Measurements from ENCODE around the gene MYO1B.

Gene MYO1B

DNA sequence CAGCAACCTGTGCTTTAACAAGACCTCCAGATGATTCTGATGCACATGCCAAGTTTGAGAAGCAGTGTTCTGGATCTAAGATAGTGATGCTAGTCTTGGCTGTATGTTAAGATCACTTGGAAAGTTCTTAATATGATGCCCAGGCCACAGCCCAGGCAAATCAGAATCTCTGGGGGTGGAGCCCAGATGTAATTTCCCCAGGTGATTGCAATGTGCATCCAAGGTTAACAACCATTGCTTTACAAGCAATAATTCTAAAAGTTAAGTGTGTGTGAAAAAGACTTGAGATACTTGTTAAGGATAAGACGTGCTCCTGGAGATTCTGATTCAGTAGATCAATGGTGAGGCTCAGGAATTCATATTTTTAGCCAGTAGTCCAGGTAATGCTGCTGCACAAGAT lies 44.3 kb upstream of the MYO1B start:
- no peak overlapping the region for H3K4me2 ChIP-seq (ENCODE audit: low read length)
- no peak overlapping the region for H2AFZ ChIP-seq (ENCODE audit: low read depth, low read length)
- H3K36me3 ChIP-seq (replicated peaks; ENCODE audit: low read depth, low read length), result no peaks in the 10 kb centered on the region
- TF ChIP-seq EZH2phosphoT487 (IDR thresholded peaks at IDR 0.05; ENCODE audit: low read depth), result no peak
- TF ChIP-seq, protein P1, sequence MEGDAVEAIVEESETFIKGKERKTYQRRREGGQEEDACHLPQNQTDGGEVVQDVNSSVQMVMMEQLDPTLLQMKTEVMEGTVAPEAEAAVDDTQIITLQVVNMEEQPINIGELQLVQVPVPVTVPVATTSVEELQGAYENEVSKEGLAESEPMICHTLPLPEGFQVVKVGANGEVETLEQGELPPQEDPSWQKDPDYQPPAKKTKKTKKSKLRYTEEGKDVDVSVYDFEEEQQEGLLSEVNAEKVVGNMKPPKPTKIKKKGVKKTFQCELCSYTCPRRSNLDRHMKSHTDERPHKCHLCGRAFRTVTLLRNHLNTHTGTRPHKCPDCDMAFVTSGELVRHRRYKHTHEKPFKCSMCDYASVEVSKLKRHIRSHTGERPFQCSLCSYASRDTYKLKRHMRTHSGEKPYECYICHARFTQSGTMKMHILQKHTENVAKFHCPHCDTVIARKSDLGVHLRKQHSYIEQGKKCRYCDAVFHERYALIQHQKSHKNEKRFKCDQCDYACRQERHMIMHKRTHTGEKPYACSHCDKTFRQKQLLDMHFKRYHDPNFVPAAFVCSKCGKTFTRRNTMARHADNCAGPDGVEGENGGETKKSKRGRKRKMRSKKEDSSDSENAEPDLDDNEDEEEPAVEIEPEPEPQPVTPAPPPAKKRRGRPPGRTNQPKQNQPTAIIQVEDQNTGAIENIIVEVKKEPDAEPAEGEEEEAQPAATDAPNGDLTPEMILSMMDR (IDR thresholded peaks at IDR 0.05; ENCODE audit: low read depth, low read length), result no peak
- H3K9ac ChIP-seq (ENCODE audit: low read length), result no peak overlapping the region
- H3K4me3 ChIP-seq (ENCODE audit: low read length), result no peak overlapping the region
- H3K27me3 ChIP-seq (ENCODE audit: low read depth, low read length), result no peaks in the 10 kb centered on the region
- H3K9me3 ChIP-seq (ENCODE audit: insufficient read depth, low read length), result no peaks in the 10 kb centered on the region
- peaks cover 7% of the 10 kb centered on the region for H3K4me1 ChIP-seq (ENCODE audit: low read length)
- no peaks in the 10 kb centered on the region for H4K20me1 ChIP-seq (ENCODE audit: insufficient read depth, low read length)
- no peaks in the 10 kb centered on the region for H3K79me2 ChIP-seq (ENCODE audit: low read length)
- H3K27ac ChIP-seq (ENCODE audit: low read length), result no peak overlapping the region

DNA sequence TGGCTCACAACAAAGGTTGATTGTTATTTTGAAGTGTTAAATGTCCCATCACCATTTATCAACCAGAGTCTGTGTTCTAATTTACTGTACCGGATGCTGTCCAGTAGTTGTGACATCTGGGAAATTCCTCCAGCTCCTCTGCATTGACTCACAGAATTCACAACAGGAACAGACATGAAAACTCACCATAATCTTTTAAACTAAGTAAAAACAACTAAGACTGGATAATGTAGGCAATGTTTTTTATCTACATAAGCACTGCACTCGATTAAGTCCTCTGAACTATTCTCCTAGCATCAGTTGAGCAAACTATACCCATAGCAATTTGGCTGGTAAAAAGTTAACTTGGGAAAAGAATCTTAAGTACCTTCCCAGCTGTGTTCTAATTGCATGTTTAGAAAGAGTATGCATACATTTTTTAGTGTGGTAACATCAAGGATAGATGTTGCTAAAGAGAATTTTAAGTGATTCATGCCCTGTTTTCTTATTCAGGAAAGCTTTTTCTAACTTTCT lies 42.9 kb upstream of the MYO1B start:
- Histone ChIP-seq H3K9ac (ENCODE audit: low read length) (no peak overlapping the region), H3K36me3 (replicated peaks; ENCODE audit: low read depth, low read length) (no peaks in the 10 kb centered on the region), H3K79me2 (ENCODE audit: low read length) (no peaks in the 10 kb centered on the region), H4K20me1 (ENCODE audit: insufficient read depth, low read length) (no peaks in the 10 kb centered on the region), H2AFZ (ENCODE audit: low read depth, low read length) (no peak overlapping the region), H3K27me3 (ENCODE audit: low read depth, low read length) (no peaks in the 10 kb centered on the region), H3K27ac (ENCODE audit: low read length) (no peak overlapping the region), H3K4me3 (ENCODE audit: low read length) (no peak overlapping the region), H3K9me3 (ENCODE audit: insufficient read depth, low read length) (no peaks in the 10 kb centered on the region), H3K4me2 (ENCODE audit: low read length) (no peak overlapping the region), H3K4me1 (ENCODE audit: low read length) (peaks cover 7% of the 10 kb centered on the region)
- TF ChIP-seq, protein P1 (IDR thresholded peaks at IDR 0.05; ENCODE audit: low read depth, low read length), result no peak
- no peak for TF ChIP-seq EZH2phosphoT487 (IDR thresholded peaks at IDR 0.05; ENCODE audit: low read depth)

DNA sequence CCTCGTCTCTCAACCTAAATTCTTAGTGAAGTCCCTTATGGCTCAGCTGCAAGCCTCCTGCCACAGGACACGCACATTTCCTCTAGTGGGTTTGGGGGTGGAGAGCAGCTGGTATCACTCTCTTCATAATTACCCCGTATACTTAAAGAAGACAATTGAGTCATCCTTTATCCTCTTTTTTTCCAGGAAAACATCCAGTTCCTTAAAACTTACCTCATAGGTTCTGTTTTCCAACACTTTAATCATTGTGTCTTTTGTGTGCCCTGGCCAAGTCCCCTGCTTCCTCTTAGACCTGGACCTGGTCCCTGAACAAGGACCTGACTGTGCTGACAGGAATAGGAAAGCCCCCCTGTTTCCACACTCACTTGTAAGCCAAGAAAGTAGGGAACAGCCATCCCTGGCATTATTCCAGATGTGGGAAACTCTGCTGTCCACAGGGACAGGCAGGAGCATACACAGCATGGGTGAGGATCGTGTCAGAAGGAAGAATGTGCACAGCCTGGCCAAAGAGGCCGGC lies 42.3 kb upstream of the MYO1B start:
- Histone ChIP-seq H3K4me1 (ENCODE audit: low read length) (peaks cover 7% of the 10 kb centered on the region), H3K9me3 (ENCODE audit: insufficient read depth, low read length) (no peaks in the 10 kb centered on the region), H3K27me3 (ENCODE audit: low read depth, low read length) (no peaks in the 10 kb centered on the region), H3K79me2 (ENCODE audit: low read length) (no peaks in the 10 kb centered on the region), H3K9ac (ENCODE audit: low read length) (no peak overlapping the region), H3K4me2 (ENCODE audit: low read length) (no peak overlapping the region), H3K27ac (ENCODE audit: low read length) (no peak overlapping the region), H3K4me3 (ENCODE audit: low read length) (no peak overlapping the region), H3K36me3 (replicated peaks; ENCODE audit: low read depth, low read length) (no peaks in the 10 kb centered on the region), H4K20me1 (ENCODE audit: insufficient read depth, low read length) (no peaks in the 10 kb centered on the region), H2AFZ (ENCODE audit: low read depth, low read length) (no peak overlapping the region)
- TF ChIP-seq, protein P1 (IDR thresholded peaks at IDR 0.05; ENCODE audit: low read depth, low read length), result no peak
- no peak for TF ChIP-seq EZH2phosphoT487 (IDR thresholded peaks at IDR 0.05; ENCODE audit: low read depth)

DNA sequence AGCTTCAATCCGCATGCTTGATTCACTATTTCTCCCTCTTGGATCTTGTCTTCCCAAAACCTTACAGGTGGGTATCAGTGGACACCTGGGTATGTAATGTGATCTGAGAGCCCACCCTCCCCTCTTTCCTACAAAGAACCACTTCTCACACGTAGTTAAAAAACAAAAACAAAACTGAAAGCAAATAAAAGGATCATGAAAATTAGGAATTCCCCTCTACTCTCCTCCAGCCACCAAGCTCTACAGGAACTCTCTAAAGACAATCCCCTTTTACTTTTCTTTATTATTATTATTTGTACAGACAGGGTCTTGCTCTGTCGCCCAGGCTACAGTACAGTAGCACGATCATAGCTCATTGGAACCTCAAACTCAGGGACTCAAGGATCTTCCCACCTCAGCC lies 40.8 kb upstream of the MYO1B start:
- Histone ChIP-seq H3K9ac (ENCODE audit: low read length) (no peak overlapping the region), H4K20me1 (ENCODE audit: insufficient read depth, low read length) (no peaks in the 10 kb centered on the region), H3K4me1 (ENCODE audit: low read length) (peaks cover 7% of the 10 kb centered on the region), H3K27me3 (ENCODE audit: low read depth, low read length) (no peaks in the 10 kb centered on the region), H3K4me2 (ENCODE audit: low read length) (peak overlapping the region; percentile 46), H3K9me3 (ENCODE audit: insufficient read depth, low read length) (no peaks in the 10 kb centered on the region), H2AFZ (ENCODE audit: low read depth, low read length) (peak overlapping the region; percentile 25; the same call in 1 of the 2 replicates), H3K79me2 (ENCODE audit: low read length) (no peaks in the 10 kb centered on the region), H3K4me3 (ENCODE audit: low read length) (peak overlapping the region; percentile 31; the same call in 1 of the 2 replicates), H3K36me3 (replicated peaks; ENCODE audit: low read depth, low read length) (no peaks in the 10 kb centered on the region), H3K27ac (ENCODE audit: low read length) (no peak overlapping the region)
- TF ChIP-seq EZH2phosphoT487 (IDR thresholded peaks at IDR 0.05; ENCODE audit: low read depth), result no peak
- TF ChIP-seq, protein P1 (IDR thresholded peaks at IDR 0.05; ENCODE audit: low read depth, low read length), result no peak

All from OCI-LY3 (cell line).